Omental fat pad (tissue), 4 donors: ENCODE measurements around the gene TSPAN14. TPM values are rescaled to one million over a fixed set of nuclear protein-coding genes. Genes with fewer than 3 reads are reported as not detected.
"Not testable (repeated sequence)": the region's sequence is repeated elsewhere in the genome, so short reads cannot be mapped to it uniquely, and the experiment has no call there.

Experiments used
- ATAC-seq: fragments of 150-250 bp; one replicate; pipeline ENCODE4 v1.9.1; 2016; ENCODE audit warnings: mild to moderate bottlenecking, moderate library complexity; ENCODE audit not compliant: low FRiP score
- DNase-seq: peaks from one replicate; pipeline ENCODE4 v3.0.0-alpha.2; 2019; ENCODE audit warnings: low spot score
- total RNA-seq, 4 donors: library from RNA; depleted of rRNA; stranded (reverse); fragments of >200 nt; gene quantifications; one replicate each; pipeline ENCODE4 v1.1.0, GENCODE V29; 2016
- TF ChIP-seq, protein P1 (sequence below), 3 donors: fragments of 450-650 bp; IDR thresholded peaks; one replicate each; pipeline ENCODE4 v1.5.1; 2016 to 2017; ENCODE audit warnings: antibody characterized with exemption in 3 of 3, mild to moderate bottlenecking in 3 of 3, moderate library complexity in 2 of 3

The TSPAN14 gene
- total RNA-seq, 4 donors from 2014 or later, result 42.4 to 114 (median 91.6) TPM

DNA sequence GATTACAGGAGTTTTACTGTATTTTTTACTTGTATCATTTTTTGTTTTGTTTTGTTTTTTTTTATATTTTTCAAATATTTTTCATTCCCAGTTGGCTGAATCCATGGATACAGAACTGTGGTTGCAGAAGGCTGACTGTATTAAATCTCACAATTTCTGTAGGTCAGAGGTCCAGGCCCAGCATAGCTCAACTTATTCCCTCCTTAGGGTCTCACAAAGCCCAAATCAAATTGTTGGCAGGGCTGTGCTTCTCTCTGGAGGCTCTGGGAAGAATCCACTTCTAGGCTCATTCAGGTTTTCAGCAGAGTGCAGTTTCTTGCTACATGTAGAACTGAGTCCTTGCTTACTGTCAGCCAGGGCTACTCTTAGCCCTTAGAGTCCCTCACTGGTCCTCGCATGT, 22.6 kb downstream of the TSPAN14 start:
- peak; percentile 20 for DNase-seq
- TF ChIP-seq, protein P1, sequence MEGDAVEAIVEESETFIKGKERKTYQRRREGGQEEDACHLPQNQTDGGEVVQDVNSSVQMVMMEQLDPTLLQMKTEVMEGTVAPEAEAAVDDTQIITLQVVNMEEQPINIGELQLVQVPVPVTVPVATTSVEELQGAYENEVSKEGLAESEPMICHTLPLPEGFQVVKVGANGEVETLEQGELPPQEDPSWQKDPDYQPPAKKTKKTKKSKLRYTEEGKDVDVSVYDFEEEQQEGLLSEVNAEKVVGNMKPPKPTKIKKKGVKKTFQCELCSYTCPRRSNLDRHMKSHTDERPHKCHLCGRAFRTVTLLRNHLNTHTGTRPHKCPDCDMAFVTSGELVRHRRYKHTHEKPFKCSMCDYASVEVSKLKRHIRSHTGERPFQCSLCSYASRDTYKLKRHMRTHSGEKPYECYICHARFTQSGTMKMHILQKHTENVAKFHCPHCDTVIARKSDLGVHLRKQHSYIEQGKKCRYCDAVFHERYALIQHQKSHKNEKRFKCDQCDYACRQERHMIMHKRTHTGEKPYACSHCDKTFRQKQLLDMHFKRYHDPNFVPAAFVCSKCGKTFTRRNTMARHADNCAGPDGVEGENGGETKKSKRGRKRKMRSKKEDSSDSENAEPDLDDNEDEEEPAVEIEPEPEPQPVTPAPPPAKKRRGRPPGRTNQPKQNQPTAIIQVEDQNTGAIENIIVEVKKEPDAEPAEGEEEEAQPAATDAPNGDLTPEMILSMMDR (IDR thresholded peaks at IDR 0.05), result no peak
- ATAC-seq, result no peak

DNA sequence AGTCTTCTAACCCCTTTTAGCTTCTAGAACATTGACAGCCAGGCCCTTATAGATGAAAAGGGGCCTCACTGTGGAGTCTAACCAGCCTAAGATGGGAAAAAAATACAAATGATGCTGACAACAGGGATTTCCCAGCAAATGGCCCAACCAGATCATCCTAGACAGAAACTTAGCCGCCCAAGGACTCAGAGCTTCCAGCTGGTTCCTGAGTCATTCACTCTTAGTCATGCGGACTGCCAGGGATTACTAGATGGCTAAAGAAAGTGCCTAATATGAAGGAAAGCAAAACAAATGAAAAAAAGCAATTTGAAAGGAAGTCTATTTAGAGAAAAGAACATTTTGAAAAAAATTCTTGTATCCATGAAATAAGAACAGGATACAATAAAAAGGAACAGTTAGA, 23.7 kb downstream of the TSPAN14 start:
- DNase-seq (peak; percentile 16), ATAC-seq (peak; percentile 35)
- TF ChIP-seq, protein P1 (IDR thresholded peaks at IDR 0.05), result no peak

DNA sequence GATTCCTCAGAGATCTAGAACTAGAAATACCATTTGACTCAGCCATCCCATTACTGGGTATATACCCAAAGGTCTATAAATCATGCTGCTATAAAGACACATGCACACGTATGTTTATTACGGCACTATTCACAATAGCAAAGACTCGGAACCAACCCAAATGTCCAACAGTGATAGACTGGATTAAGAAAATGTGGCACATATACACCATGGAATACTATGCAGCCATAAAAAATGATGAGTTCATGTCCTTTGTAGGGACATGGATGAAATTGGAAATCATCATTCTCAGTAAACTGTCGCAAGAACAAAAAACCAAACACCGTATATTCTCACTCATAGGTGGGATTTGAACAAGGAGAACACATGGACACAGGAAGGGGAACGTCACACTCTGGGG, 26.3 kb downstream of the TSPAN14 start:
- ATAC-seq, DNase-seq: not testable (repeated sequence)

DNA sequence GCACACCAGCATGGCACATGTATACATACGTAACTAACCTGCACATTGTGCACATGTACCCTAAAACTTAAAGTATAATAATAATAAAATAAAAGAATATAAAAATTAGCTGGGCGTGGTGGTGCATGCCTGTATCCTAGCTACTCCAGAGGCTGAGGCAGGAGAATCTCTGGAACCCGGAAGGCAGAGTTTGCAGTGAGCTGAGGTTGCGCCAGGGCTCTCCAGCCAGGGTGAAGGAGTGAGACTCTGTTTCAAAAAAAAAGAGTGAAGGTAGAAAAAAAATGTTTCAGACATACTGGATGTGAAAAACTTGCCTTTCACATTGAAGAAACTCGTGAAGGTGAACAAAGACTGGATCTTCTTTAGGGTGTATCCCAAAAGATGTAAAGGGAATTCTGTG, 26.7 kb downstream of the TSPAN14 start:
- TF ChIP-seq, protein P1 (IDR thresholded peaks at IDR 0.05), result no peak
- ATAC-seq, result no peak
- DNase-seq, result peak; percentile 16

DNA sequence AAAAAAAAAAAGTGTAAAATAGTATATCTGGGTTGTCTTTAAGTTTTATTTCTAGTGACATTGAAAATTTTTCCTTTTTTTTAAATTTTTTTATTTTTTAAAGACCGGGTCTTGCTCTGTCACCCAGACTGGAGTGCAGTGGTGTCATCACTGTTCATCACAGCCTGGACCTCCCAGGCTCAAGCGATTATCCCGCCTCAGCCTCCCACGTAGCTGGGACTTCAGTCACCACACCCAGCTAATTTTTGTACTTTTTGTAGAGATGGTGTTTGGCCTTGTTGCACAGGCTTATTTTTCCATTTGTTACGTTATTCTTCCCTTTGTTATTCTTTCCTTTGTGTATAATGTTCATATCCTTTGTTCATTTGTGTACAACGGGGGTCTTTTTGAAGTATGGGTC, 30.1 kb downstream of the TSPAN14 start:
- TF ChIP-seq, protein P1 (IDR thresholded peaks at IDR 0.05), result no peak
- DNase-seq (peak; percentile 17), ATAC-seq (no peak)

DNA sequence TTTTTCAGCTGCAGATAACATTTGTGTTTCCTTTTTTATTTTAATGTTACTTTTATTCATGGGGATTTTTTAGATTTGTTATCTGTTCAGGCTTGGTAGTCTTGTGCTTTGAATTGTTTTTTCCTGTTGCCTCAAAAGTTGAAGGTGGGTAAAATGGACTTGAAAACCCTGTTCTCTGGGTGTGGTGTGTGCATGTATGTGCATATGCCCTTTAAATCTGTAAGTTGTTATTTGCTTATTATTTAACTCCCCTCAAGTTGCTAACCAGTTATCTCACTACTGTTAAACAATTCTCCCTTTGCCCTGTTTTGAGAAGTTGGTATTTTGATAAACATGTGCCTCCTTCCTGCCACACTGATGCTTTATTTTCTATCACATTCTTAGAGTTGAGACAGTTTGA, 30.6 kb downstream of the TSPAN14 start:
- TF ChIP-seq, protein P1 (IDR thresholded peaks at IDR 0.05), result no peak
- no peak for ATAC-seq
- DNase-seq, result no peak

DNA sequence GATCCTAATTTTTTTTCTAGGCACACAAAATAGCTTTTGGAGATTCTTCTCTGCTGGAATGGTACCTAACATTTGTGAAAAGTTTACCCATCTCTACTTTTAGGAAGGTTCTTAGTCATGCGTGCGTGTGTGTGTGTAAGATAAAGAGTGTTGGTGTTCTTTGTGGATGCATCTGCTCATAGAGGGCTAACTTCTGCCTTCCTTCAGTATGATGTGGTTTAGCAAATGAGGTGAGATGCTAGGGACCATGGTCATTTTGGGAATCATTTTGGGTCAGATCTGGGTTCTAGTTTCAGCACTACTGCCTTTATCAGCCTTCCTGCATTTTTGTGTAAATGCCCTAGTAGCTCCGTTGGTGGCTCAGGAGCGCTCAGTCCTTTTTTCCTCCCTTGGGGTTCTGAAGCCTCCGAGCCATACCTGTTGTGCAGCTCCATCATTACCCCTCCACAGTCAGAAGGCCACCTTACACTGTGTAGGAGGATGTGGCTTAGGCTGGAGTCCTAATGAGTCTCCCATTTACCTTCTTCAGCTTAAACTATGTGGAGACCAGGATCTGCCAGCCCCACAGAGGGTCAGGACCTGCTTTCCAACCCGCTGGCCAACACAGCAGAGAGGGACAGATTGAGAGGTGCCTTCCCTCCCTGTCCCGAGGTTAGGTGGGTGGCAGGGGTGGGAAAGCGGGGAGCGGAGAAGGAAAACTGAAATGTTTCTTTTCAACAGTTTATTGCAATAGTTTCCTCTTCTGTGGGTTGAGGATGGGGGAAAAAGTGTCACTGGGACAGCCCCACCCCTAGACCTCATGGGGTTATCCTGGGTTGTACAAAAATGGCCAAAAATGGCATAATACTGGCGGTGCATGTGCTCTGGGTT, 31.2 kb downstream of the TSPAN14 start:
- DNase-seq, result peak; percentile 20
- ATAC-seq, result no peak
- TF ChIP-seq, protein P1 (IDR thresholded peaks at IDR 0.05), result no peak
